ENCODE data around the gene CABS1. TPM values are rescaled to one million over a fixed set of nuclear protein-coding genes. Genes with fewer than 3 reads are reported as not detected.

Gene CABS1
- total and polyA plus RNA-seq, 2 of the 13 experiments (the other 11 are each of a cell fraction or from before 2014, with no cell fraction given) = not detected

GRCh38 chr4:70337886-70338420 lies 3.2 kb downstream of the CABS1 start:
- no peak overlapping the region for H3K9ac ChIP-seq (ENCODE audit: insufficient read depth, low read depth, low read length)
- TF ChIP-seq ZNF317 (CRISPR knock-in tag; IDR thresholded peaks at IDR 0.05) = no peak
- no peak for TF ChIP-seq POLR2A (IDR thresholded peaks at IDR 0.05; ENCODE audit: insufficient read depth in 1 of 2, low read depth in 2 of 2, low read length in 2 of 2)
- no peak for TF ChIP-seq ZZZ3 (CRISPR knock-in tag; IDR thresholded peaks at IDR 0.05; ENCODE audit: borderline replicate concordance)
- TF ChIP-seq YEATS4 (CRISPR knock-in tag; IDR thresholded peaks at IDR 0.05; ENCODE audit: borderline replicate concordance) = no peak
- TF ChIP-seq ZNF713 (CRISPR knock-in tag; IDR thresholded peaks at IDR 0.05) = no peak
- TF ChIP-seq MYPOP (CRISPR knock-in tag; IDR thresholded peaks at IDR 0.05) = no peak
- TF ChIP-seq ZNF10 (CRISPR knock-in tag; IDR thresholded peaks at IDR 0.05; ENCODE audit: borderline replicate concordance, low read depth) = no peak
- no peak for TF ChIP-seq HNRNPLL (IDR thresholded peaks at IDR 0.05; ENCODE audit: low read depth, low read length, poor library complexity, severe bottlenecking)
- TF ChIP-seq HMGXB4 (CRISPR knock-in tag; IDR thresholded peaks at IDR 0.05; ENCODE audit: borderline replicate concordance in 1 of 2, low read depth in 1 of 2) = no peak
- no peak for TF ChIP-seq RAD21 (CRISPR knock-in tag; IDR thresholded peaks at IDR 0.05)
- TF ChIP-seq NFATC3 (CRISPR knock-in tag; IDR thresholded peaks at IDR 0.05) = no peak
- no peak for TF ChIP-seq ATF7 (IDR thresholded peaks at IDR 0.05)
- no peak for TF ChIP-seq ATF7 (CRISPR knock-in tag; IDR thresholded peaks at IDR 0.05)
- no peak for TF ChIP-seq CCAR2 (optimal IDR thresholded peaks at IDR 0.05; ENCODE audit: low read depth, low read length)
- TF ChIP-seq THRA (CRISPR knock-in tag; IDR thresholded peaks at IDR 0.05; ENCODE audit: borderline replicate concordance) = no peak
- no peak for TF ChIP-seq ZNF326 (CRISPR knock-in tag; IDR thresholded peaks at IDR 0.05; ENCODE audit: borderline replicate concordance)
- TF ChIP-seq MYNN (CRISPR knock-in tag; IDR thresholded peaks at IDR 0.05; ENCODE audit: low read depth) = no peak
- TF ChIP-seq KLF16 (CRISPR knock-in tag; IDR thresholded peaks at IDR 0.05) = no peak
- TF ChIP-seq ZNF691 (CRISPR knock-in tag; IDR thresholded peaks at IDR 0.05; ENCODE audit: borderline replicate concordance, low read depth) = no peak
- no peak overlapping the region for H3K4me2 ChIP-seq (ENCODE audit: low read depth, low read length)
- no peak overlapping the region for H2AFZ ChIP-seq (ENCODE audit: low read length)
- no TSS peak for BruUV-seq (replicated peaks)
- WGBS (ENCODE audit: low lambda C conversion rate) = 48% methylated on average over 1 of the region's 1 CpG
- no peaks in the 10 kb centered on the region for H3K9me3 ChIP-seq (ENCODE audit: low read length)
- no peak for ATAC-seq
- no peaks in the 10 kb centered on the region for H3K4me1 ChIP-seq (ENCODE audit: insufficient read depth, low read length)
- intact Hi-C loops (cut with micrococcal nuclease; ENCODE audit: unreplicated experiment) (no loop called here), in situ Hi-C loops (cut with HindIII; ENCODE audit: extremely low pct_ligation_motif_present, low pct_unique_long_range_greater_than_20kb) (no loop called here)
- ChIA-PET POLR2A (no interaction called here), CTCF (ENCODE audit: low intra/inter-chr PET ratio, low total read pairs) (no interaction called here)
- H3K36me3 ChIP-seq (replicated peaks in 1 of 2; ENCODE audit: control insufficient read depth in 1 of 2, insufficient read depth in 2 of 2, low read length in 2 of 2) = no peaks in the 10 kb centered on the region
- no peak for FAIRE-seq
- H4K20me1 ChIP-seq (ENCODE audit: insufficient read depth, low read length) = no peaks in the 10 kb centered on the region
- no peak overlapping the region for H3K4me3 ChIP-seq (replicated peaks in 1 of 3; ENCODE audit: insufficient read depth in 1 of 3, low read depth in 2 of 3, low read length in 3 of 3)
- no peaks in the 10 kb centered on the region for H3K27me3 ChIP-seq (ENCODE audit: control insufficient read depth in 1 of 2, insufficient read depth in 2 of 2, low read length in 2 of 2)
- no peak for DNase-seq (ENCODE audit: low spot score)
- no peak overlapping the region for H3K27ac ChIP-seq (ENCODE audit: extremely low read length, insufficient read depth, low read length)
- no peaks in the 10 kb centered on the region for H3K79me2 ChIP-seq (ENCODE audit: insufficient read depth, low read length)

Measured in HepG2 (cell line).